ENCODE data around the gene GFOD1. TPM values are rescaled to one million over a fixed set of nuclear protein-coding genes. Genes with fewer than 3 reads are reported as not detected.
A peak's percentile ranks its signal among the peaks of the same experiment; 100 is the strongest.

GFOD1 gene
- total RNA-seq, 4 donors from 2014 or later = 21.8 to 49.4 (median 31.1) TPM

DNA sequence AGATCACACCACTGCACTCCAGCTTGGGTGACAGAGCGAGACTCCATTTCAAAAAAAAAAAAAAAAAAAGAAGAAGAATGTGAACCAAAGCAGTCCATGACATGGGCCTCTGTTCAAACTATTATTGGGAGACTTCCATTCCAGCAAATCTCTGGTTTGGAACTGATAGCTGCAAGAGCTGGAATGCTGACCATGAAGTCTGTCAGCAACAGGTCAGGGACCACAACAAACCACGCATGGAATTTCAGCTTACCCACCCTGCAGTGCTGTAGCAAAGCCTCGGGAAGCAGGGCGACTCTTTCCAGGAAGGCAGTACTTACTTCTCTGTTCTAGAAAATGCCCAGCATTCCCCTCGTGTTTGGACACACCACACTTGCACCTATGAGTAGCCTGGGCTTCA lies 125.0 kb downstream of the GFOD1 start:
- Histone ChIP-seq H3K4me3 (no peak overlapping the region), H3K4me1 (peaks cover 0 to 45% (median 6%) of the 10 kb centered on the region in 4 donors), H3K27me3 (no peaks in the 10 kb centered on the region), H3K9me3 (no peaks in the 10 kb centered on the region), H3K27ac (no peak overlapping the region), H3K36me3 (peaks cover 0 to 18% (median 0%) of the 10 kb centered on the region in 3 donors)
- 69 to 72% methylated on average over 5 of the region's 5 CpGs for WGBS, 2 donors
- no peak for DNase-seq (ENCODE audit: low spot score in 2 of 2)
- TF ChIP-seq EP300 (IDR thresholded peaks at IDR 0.05) (no peak), POLR2A (IDR thresholded peaks at IDR 0.05) (no peak)
- TF ChIP-seq, protein P1, sequence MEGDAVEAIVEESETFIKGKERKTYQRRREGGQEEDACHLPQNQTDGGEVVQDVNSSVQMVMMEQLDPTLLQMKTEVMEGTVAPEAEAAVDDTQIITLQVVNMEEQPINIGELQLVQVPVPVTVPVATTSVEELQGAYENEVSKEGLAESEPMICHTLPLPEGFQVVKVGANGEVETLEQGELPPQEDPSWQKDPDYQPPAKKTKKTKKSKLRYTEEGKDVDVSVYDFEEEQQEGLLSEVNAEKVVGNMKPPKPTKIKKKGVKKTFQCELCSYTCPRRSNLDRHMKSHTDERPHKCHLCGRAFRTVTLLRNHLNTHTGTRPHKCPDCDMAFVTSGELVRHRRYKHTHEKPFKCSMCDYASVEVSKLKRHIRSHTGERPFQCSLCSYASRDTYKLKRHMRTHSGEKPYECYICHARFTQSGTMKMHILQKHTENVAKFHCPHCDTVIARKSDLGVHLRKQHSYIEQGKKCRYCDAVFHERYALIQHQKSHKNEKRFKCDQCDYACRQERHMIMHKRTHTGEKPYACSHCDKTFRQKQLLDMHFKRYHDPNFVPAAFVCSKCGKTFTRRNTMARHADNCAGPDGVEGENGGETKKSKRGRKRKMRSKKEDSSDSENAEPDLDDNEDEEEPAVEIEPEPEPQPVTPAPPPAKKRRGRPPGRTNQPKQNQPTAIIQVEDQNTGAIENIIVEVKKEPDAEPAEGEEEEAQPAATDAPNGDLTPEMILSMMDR (IDR thresholded peaks at IDR 0.05) = no peak

GRCh38 chr6:13360671-13361540 lies 126.5 kb downstream of the GFOD1 start:
- TF ChIP-seq, protein P1 (IDR thresholded peaks at IDR 0.05) = no peak
- no peak for TF ChIP-seq EP300 (IDR thresholded peaks at IDR 0.05)
- no peak for TF ChIP-seq POLR2A (IDR thresholded peaks at IDR 0.05)
- no peaks in the 10 kb centered on the region for H3K27me3 ChIP-seq
- DNase-seq (ENCODE audit: low spot score in 2 of 2) = no peak
- no peaks in the 10 kb centered on the region for H3K9me3 ChIP-seq
- peaks cover 0 to 18% (median 0%) of the 10 kb centered on the region in 3 donors for H3K36me3 ChIP-seq
- H3K4me3 ChIP-seq = no peak overlapping the region
- H3K27ac ChIP-seq = peak overlapping the region in 2 of 4 donors; percentile 40 to 44
- WGBS, 2 donors = 80 to 83% methylated on average over 6 of the region's 6 CpGs
- H3K4me1 ChIP-seq = peaks cover 0 to 43% (median 9%) of the 10 kb centered on the region in 4 donors

DNA sequence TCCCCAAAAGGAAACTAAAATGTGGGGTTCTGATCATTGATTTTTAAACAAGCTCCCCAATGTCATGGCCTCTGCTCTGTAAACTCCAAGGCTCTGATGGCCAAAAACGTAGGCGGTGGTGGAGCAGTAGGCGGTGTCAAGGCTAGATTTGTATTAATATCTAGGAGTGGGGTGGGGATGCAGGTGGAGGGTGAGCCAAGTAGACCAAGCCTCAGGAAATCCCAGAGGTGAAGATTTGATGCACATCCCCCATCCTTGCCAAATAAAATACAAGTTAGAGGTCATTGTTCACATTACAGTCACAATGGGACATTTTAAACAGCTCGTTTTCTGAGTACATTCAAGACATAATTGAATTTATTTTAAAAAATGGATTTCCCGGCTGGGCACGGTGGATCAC lies 128.1 kb downstream of the GFOD1 start:
- no peak overlapping the region for H3K4me3 ChIP-seq
- peaks cover 0 to 40% (median 17%) of the 10 kb centered on the region in 4 donors for H3K4me1 ChIP-seq
- H3K36me3 ChIP-seq = peaks cover 0 to 2% (median 0%) of the 10 kb centered on the region in 3 donors
- H3K27me3 ChIP-seq = no peaks in the 10 kb centered on the region
- WGBS, 2 donors = 53 to 63% methylated on average over 6 of the region's 6 CpGs
- no peak for DNase-seq (ENCODE audit: low spot score in 2 of 2)
- H3K27ac ChIP-seq = peak overlapping the region in 1 of 4 donors; percentile 23
- TF ChIP-seq, protein P1 (IDR thresholded peaks at IDR 0.05) = no peak
- peak in 1 of 2 donors; percentile 26 for TF ChIP-seq EP300 (IDR thresholded peaks at IDR 0.05)
- no peak for TF ChIP-seq POLR2A (IDR thresholded peaks at IDR 0.05)
- no peaks in the 10 kb centered on the region for H3K9me3 ChIP-seq

- H3K27me3 ChIP-seq = no peaks in the 10 kb centered on the region
- no peak overlapping the region for H3K4me3 ChIP-seq
- DNase-seq (ENCODE audit: low spot score in 2 of 2) = no peak
- 70 to 74% methylated on average over 2 of the region's 2 CpGs for WGBS, 2 donors
- H3K36me3 ChIP-seq = no peaks in the 10 kb centered on the region
- H3K4me1 ChIP-seq = peaks cover 0 to 37% (median 18%) of the 10 kb centered on the region in 4 donors
- TF ChIP-seq POLR2A (IDR thresholded peaks at IDR 0.05) (no peak), EP300 (IDR thresholded peaks at IDR 0.05) (no peak)
- TF ChIP-seq, protein P1 (IDR thresholded peaks at IDR 0.05) = no peak
- no peaks in the 10 kb centered on the region for H3K9me3 ChIP-seq
- no peak overlapping the region for H3K27ac ChIP-seq
These were observed 128.9 kb downstream of the GFOD1 start for GRCh38 chr6:13358511-13358910.

GRCh38 chr6:13357551-13358075 lies 129.8 kb downstream of the GFOD1 start:
- H3K4me3 ChIP-seq = no peak overlapping the region
- H3K27ac ChIP-seq = no peak overlapping the region
- no peaks in the 10 kb centered on the region for H3K36me3 ChIP-seq
- peaks cover 0 to 37% (median 18%) of the 10 kb centered on the region in 4 donors for H3K4me1 ChIP-seq
- TF ChIP-seq EP300 (IDR thresholded peaks at IDR 0.05) = no peak
- TF ChIP-seq, protein P1 (IDR thresholded peaks at IDR 0.05) = no peak
- no peak for DNase-seq (ENCODE audit: low spot score in 2 of 2)
- H3K9me3 ChIP-seq = no peaks in the 10 kb centered on the region
- no peaks in the 10 kb centered on the region for H3K27me3 ChIP-seq
- 63 to 69% methylated on average over 14 of the region's 14 CpGs for WGBS, 2 donors
